ENCODE results near the gene MECR. TPM values are rescaled to one million over a fixed set of nuclear protein-coding genes. Genes with fewer than 3 reads are reported as not detected.
A peak's percentile ranks its signal among the peaks of the same experiment; 100 is the strongest.

MECR gene
- total RNA-seq, 3 donors from 2014 or later (not counting 1 experiment from before 2014, with no cell fraction given): 8.0 to 11.2 (median 8.8) TPM

DNA sequence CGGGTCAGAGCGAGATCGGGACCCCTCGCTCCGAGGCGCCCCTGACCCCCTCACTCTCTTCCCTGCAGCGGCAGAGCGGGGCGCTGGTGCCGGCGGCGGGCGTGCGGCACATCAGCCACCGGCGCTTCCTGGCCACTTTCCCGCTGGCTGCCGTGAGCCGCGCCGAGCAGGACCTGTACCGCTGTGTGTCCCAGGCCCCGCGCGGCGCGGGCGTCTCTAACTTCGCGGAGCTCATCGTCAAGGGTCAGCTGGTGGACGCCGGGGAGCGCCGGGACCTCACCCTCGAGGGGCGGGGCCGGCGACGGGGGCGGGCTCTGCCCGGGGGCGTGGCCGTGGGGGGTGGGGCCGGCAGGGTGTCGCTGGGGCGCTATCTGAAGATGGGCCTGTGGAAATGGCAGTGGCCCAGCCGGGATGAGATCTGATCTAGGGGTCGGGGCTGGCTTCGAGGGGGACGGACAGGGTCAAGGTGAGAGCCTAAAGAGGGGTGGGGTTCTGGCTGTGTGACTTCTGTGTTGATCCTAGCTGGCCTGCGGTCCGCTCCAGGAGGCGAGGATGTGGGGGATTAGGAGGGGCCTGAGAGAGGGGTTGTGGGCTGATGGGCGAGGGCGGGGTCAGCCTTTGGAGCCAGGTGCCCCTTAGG is 29.2 kb upstream of the MECR start:
- H3K4me1 ChIP-seq (ENCODE audit: control insufficient read depth, insufficient read depth, low read length): peaks cover 14% of the 10 kb centered on the region
- DNase-seq (peak; percentile 20 to 46), ATAC-seq (peak; percentile 45 to 77 (median 59))
- H3K9me3 ChIP-seq (ENCODE audit: control insufficient read depth, insufficient read depth, low read length): no peaks in the 10 kb centered on the region
- no peaks in the 10 kb centered on the region for H3K36me3 Mint-ChIP-seq
- H3K27me3 ChIP-seq (ENCODE audit: control insufficient read depth, insufficient read depth, low read length): peaks cover 24% of the 10 kb centered on the region
- intact Hi-C loops (cut with micrococcal nuclease): no loop called here
- peaks cover 37 to 40% of the 10 kb centered on the region in 2 donors for H3K27me3 Mint-ChIP-seq (ENCODE audit: low read depth in 2 of 2)
- H3K27ac ChIP-seq (ENCODE audit: low read length): no peak overlapping the region
- peaks cover 7 to 10% of the 10 kb centered on the region in 2 donors for H3K4me1 Mint-ChIP-seq
- H3K4me3 ChIP-seq (ENCODE audit: low read length): no peak overlapping the region
- no peaks in the 10 kb centered on the region for H3K9me3 Mint-ChIP-seq
- H3K36me3 ChIP-seq (ENCODE audit: control insufficient read depth, insufficient read depth, low read length): no peaks in the 10 kb centered on the region
- peak overlapping the region; percentile 79 for H3K4me3 Mint-ChIP-seq
- 2% methylated on average over 56 of the region's 56 CpGs for WGBS (ENCODE audit: insufficient coverage)
- TF ChIP-seq, protein P1, sequence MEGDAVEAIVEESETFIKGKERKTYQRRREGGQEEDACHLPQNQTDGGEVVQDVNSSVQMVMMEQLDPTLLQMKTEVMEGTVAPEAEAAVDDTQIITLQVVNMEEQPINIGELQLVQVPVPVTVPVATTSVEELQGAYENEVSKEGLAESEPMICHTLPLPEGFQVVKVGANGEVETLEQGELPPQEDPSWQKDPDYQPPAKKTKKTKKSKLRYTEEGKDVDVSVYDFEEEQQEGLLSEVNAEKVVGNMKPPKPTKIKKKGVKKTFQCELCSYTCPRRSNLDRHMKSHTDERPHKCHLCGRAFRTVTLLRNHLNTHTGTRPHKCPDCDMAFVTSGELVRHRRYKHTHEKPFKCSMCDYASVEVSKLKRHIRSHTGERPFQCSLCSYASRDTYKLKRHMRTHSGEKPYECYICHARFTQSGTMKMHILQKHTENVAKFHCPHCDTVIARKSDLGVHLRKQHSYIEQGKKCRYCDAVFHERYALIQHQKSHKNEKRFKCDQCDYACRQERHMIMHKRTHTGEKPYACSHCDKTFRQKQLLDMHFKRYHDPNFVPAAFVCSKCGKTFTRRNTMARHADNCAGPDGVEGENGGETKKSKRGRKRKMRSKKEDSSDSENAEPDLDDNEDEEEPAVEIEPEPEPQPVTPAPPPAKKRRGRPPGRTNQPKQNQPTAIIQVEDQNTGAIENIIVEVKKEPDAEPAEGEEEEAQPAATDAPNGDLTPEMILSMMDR (IDR thresholded peaks at IDR 0.05): no peak
- no peak overlapping the region for H3K27ac Mint-ChIP-seq

DNA sequence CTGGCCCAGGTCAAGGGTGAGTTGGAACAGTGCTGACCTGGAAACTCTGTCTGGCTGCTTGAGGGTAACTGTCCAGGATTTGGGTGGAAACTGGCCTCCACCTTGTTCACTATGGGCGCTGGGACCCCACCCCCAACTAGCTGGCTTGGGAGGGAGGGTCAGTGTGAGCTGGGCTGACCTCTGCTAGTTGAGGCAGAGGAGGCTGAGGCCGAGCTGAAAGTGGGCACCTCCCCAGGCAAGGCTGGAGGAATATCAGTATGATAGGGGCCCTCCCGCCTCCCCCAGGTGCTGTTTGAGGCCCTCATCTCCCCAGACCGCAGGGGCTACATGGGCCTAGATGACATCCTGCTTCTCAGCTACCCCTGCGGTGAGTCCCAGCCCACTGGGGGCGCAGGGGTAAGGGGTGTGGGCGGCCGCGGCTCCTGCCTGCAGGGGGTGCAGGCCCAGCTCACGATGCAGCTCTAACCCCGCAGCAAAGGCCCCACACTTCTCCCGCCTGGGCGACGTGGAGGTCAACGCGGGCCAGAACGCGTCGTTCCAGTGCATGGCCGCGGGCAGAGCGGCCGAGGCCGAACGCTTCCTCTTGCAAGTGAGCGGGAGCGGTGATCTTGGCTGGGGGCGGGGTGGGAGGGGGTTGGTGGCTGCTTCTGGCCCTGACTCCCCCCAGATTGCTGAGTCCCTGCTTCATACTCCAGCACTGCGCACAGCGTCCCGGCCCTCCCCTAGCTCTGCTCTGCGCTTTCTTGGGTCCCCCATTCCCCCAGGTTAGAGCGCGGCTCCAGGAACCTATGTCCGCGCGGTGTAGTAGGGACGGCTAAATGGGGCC is 28.5 kb upstream of the MECR start:
- H3K9me3 ChIP-seq (ENCODE audit: control insufficient read depth, insufficient read depth, low read length): no peaks in the 10 kb centered on the region
- H3K4me1 ChIP-seq (ENCODE audit: control insufficient read depth, insufficient read depth, low read length): peaks cover 14% of the 10 kb centered on the region
- DNase-seq: no peak
- no peak overlapping the region for H3K4me3 ChIP-seq (ENCODE audit: low read length)
- Mint-ChIP-seq H3K36me3 (no peaks in the 10 kb centered on the region), H3K4me3 (peak overlapping the region; percentile 79), H3K27me3 (ENCODE audit: low read depth in 2 of 2) (peaks cover 33 to 40% of the 10 kb centered on the region in 2 donors), H3K27ac (no peak overlapping the region), H3K4me1 (peaks cover 7 to 10% of the 10 kb centered on the region in 2 donors), H3K9me3 (no peaks in the 10 kb centered on the region)
- TF ChIP-seq, protein P1 (IDR thresholded peaks at IDR 0.05): no peak
- H3K27ac ChIP-seq (ENCODE audit: low read length): no peak overlapping the region
- intact Hi-C loops (cut with micrococcal nuclease): no loop called here
- H3K36me3 ChIP-seq (ENCODE audit: control insufficient read depth, insufficient read depth, low read length): no peaks in the 10 kb centered on the region
- H3K27me3 ChIP-seq (ENCODE audit: control insufficient read depth, insufficient read depth, low read length): peaks cover 24% of the 10 kb centered on the region
- ATAC-seq: peak in 2 of 3 donors; percentile 21 to 57
- WGBS (ENCODE audit: insufficient coverage): 5% methylated on average over 38 of the region's 38 CpGs

DNA sequence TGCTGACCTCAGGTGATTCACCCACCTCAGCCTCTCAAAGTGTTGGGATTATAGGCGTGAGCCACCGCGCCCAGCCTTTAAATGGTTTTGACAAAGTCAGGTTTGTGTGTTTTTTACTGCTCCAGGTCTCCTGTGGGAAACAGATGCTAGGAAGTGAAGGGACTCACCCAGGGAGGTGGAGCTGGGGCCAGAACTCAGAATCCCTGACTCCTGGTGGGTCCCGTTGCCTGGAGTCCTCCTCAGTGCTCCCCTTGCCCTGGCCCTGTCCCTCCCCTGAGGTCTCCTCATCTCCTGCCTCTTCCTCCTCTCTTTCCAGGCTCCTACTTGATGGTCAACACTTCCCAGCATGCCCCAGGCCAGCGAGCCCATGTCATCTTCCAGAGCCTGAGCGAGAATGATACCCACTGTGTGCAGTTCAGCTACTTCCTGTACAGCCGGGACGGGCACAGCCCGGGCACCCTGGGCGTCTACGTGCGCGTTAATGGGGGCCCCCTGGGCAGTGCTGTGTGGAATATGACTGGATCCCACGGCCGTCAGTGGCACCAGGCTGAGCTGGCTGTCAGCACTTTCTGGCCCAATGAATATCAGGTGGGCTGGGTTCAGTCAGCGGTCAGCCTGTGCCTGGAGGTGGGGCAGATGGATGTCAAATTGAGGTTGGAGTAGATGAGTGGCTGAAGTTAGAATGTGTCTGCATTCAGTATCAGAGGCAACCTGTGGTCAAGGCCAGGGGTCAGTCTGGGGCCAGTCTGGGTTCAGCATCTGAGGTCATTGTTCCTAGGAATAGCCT is 27.6 kb upstream of the MECR start:
- H3K27me3 Mint-ChIP-seq (ENCODE audit: low read depth in 2 of 2): peaks cover 33 to 37% of the 10 kb centered on the region in 2 donors
- H3K4me1 Mint-ChIP-seq: peaks cover 7 to 10% of the 10 kb centered on the region in 2 donors
- Histone ChIP-seq H3K4me1 (ENCODE audit: control insufficient read depth, insufficient read depth, low read length) (peaks cover 14% of the 10 kb centered on the region), H3K9me3 (ENCODE audit: control insufficient read depth, insufficient read depth, low read length) (no peaks in the 10 kb centered on the region), H3K4me3 (ENCODE audit: low read length) (no peak overlapping the region), H3K27me3 (ENCODE audit: control insufficient read depth, insufficient read depth, low read length) (peaks cover 22% of the 10 kb centered on the region), H3K36me3 (ENCODE audit: control insufficient read depth, insufficient read depth, low read length) (no peaks in the 10 kb centered on the region), H3K27ac (ENCODE audit: low read length) (no peak overlapping the region)
- no peaks in the 10 kb centered on the region for H3K36me3 Mint-ChIP-seq
- DNase-seq (no peak), ATAC-seq (no peak)
- no peaks in the 10 kb centered on the region for H3K9me3 Mint-ChIP-seq
- H3K4me3 Mint-ChIP-seq: no peak overlapping the region
- WGBS (ENCODE audit: insufficient coverage): 87% methylated on average over 16 of the region's 16 CpGs
- intact Hi-C loops (cut with micrococcal nuclease): no loop called here
- TF ChIP-seq, protein P1 (IDR thresholded peaks at IDR 0.05): no peak
- H3K27ac Mint-ChIP-seq: no peak overlapping the region

Measured in natural killer cell (primary cell).